HCT116 (cell line): ENCODE measurements around the gene RNF222.

ENCODE experiments used
- CTCF ChIP-seq, 3 experiments: fragments of 200-600 bp in 1 of 3; sonication (generic) in 1 of 3; IDR thresholded peaks in 2 of 3; conservative IDR thresholded peaks in 1 of 3; 2 replicates each; pipeline ENCODE4 v1.5.1; 2012 to 2017; ENCODE audit warnings: low read depth in 2 of 3, low read length in 2 of 3, antibody characterized with exemption in 1 of 3, borderline replicate concordance in 1 of 3, control low read depth in 1 of 3, mild to moderate bottlenecking in 1 of 3, mixed read lengths in 1 of 3, mixed run types in 1 of 3, moderate library complexity in 1 of 3; ENCODE audit not compliant: insufficient read depth in 1 of 3
- EZH2 ChIP-seq: fragments of 200-600 bp; sonication (generic); IDR thresholded peaks from 2 replicates; pipeline ENCODE4 v1.6.1; 2017; ENCODE audit warnings: antibody characterized with exemption, mixed run types
- EZH2phosphoT487 ChIP-seq: fragments of 200-600 bp; IDR thresholded peaks from 2 replicates; pipeline ENCODE4 v1.6.1; 2018; ENCODE audit warnings: antibody characterized with exemption, borderline replicate concordance
- POLR2A ChIP-seq: IDR thresholded peaks from 2 replicates; pipeline ENCODE4 v1.7.0; 2011; ENCODE audit warnings: borderline replicate concordance; ENCODE audit not compliant: insufficient read depth, insufficient read length; ENCODE audit errors: extremely low read depth
- POLR2AphosphoS5 ChIP-seq: IDR thresholded peaks from 2 replicates; pipeline ENCODE4 v1.6.1; 2011; ENCODE audit warnings: mild to moderate bottlenecking, low read depth, low read length, moderate library complexity
- REST ChIP-seq: IDR thresholded peaks from 2 replicates; pipeline ENCODE4 v1.6.1; 2012; ENCODE audit warnings: low read depth

GRCh38 chr17:8413938-8414337 lies 16.3 kb upstream of the RNF222 start:
- TF ChIP-seq POLR2A = no peak
- no peak for TF ChIP-seq POLR2AphosphoS5
- TF ChIP-seq CTCF (IDR thresholded peaks at IDR 0.05 in 2 of 3, conservative IDR thresholded peaks at IDR 0.05 in 1 of 3; ENCODE audit: borderline replicate concordance in 1 of 3, insufficient read depth in 1 of 3, low read depth in 2 of 3, low read length in 2 of 3) = no peak
- TF ChIP-seq REST = no peak
- no peak for TF ChIP-seq EZH2phosphoT487
- no peak for TF ChIP-seq EZH2
